ENCODE results near the gene ABCC1.

The ABCC1 gene

DNA sequence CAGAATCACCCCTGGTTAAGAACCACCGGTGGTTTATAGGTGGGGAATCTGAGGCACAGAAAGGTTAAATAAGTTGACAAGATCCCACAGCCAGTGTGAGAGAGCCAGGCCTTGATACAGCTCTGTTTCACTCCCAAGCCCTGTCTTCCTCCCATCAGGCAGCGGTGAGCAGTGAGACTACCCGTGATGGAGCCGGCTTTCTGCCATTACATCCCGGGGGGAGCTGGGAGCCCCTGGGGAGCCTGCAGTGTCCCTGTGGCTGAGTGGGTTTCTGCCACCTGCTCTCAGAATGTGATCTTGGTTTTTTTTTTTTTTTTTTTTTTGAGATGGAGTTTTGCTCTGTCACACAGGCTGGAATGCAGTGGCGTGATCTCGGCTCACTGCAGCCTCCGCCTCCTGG, 66.4 kb downstream of the ABCC1 start:
- H3K9ac ChIP-seq (ENCODE audit: low read depth, low read length) = no peak overlapping the region

DNA sequence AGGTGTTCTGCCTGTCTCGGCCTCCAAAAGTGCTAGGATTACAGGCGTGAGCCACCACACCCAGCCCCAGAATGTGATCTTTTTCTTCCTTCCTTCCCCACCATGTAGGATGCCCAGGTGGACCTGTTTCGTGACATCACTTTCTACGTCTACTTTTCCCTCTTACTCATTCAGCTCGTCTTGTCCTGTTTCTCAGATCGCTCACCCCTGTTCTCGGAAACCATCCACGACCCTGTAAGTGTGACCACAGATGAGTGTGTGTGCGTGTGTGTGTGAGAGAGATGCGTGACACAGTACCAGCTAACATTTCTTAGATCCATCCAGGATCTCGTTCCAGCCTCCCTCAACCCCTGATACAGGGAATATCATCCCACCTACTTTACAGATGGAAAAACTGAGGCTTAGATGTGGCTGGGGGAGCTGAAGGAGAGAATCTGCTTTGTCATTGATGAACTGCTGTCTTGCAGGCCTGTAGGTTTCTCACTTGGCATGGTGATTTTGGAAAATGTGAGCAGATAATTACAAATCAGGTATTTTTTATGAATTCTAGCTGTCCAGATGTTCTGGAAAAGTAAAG, 67.1 kb downstream of the ABCC1 start:
- no peaks in the 10 kb centered on the region for H3K4me1 ChIP-seq (ENCODE audit: insufficient read depth, low read length)
- TF ChIP-seq, protein P1, sequence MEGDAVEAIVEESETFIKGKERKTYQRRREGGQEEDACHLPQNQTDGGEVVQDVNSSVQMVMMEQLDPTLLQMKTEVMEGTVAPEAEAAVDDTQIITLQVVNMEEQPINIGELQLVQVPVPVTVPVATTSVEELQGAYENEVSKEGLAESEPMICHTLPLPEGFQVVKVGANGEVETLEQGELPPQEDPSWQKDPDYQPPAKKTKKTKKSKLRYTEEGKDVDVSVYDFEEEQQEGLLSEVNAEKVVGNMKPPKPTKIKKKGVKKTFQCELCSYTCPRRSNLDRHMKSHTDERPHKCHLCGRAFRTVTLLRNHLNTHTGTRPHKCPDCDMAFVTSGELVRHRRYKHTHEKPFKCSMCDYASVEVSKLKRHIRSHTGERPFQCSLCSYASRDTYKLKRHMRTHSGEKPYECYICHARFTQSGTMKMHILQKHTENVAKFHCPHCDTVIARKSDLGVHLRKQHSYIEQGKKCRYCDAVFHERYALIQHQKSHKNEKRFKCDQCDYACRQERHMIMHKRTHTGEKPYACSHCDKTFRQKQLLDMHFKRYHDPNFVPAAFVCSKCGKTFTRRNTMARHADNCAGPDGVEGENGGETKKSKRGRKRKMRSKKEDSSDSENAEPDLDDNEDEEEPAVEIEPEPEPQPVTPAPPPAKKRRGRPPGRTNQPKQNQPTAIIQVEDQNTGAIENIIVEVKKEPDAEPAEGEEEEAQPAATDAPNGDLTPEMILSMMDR (IDR thresholded peaks at IDR 0.05; ENCODE audit: borderline replicate concordance, extremely low read depth, low read length, poor library complexity, severe bottlenecking) = no peak
- TF ChIP-seq EZH2 (IDR thresholded peaks at IDR 0.05; ENCODE audit: borderline replicate concordance, low read depth, low read length, severe bottlenecking) = no peak
- H3K9me3 ChIP-seq (ENCODE audit: insufficient read depth, low read length, severe bottlenecking) = no peaks in the 10 kb centered on the region
- H3K9ac ChIP-seq (ENCODE audit: low read depth, low read length) = no peak overlapping the region
- ATAC-seq (ENCODE audit: insufficient read depth, low read depth) (no peak), DNase-seq (no peak)
- H4K20me1 ChIP-seq (ENCODE audit: insufficient read depth, low read length) = 0 out of 2 replicates have a peak, but pooled peaks cover 3% of the 10 kb centered on the region
- H3K79me2 ChIP-seq (ENCODE audit: insufficient read depth, low read length) = no peaks in the 10 kb centered on the region
- no peak overlapping the region for H2AFZ ChIP-seq (ENCODE audit: low read depth, low read length)
- H3K36me3 ChIP-seq (ENCODE audit: insufficient read depth, low read length) = peaks cover 78% of the 10 kb centered on the region
- H3K27me3 ChIP-seq (ENCODE audit: insufficient read depth, low read length, poor library complexity) = no peaks in the 10 kb centered on the region
- H3K4me2 ChIP-seq (ENCODE audit: insufficient read depth, low read length) = no peak overlapping the region
- no peak overlapping the region for H3K4me3 ChIP-seq (ENCODE audit: low read depth in 1 of 2, low read length in 2 of 2)
- H3K27ac ChIP-seq (ENCODE audit: low read length) = no peak overlapping the region

More for the DNA sequence above, 66.4 kb downstream of the ABCC1 start:
- no peak for DNase-seq
- Histone ChIP-seq H3K27ac (ENCODE audit: low read length) (no peak overlapping the region), H3K79me2 (ENCODE audit: insufficient read depth, low read length) (no peaks in the 10 kb centered on the region), H3K4me1 (ENCODE audit: insufficient read depth, low read length) (no peaks in the 10 kb centered on the region), H2AFZ (ENCODE audit: low read depth, low read length) (no peak overlapping the region), H3K9me3 (ENCODE audit: insufficient read depth, low read length, severe bottlenecking) (no peaks in the 10 kb centered on the region), H3K4me2 (ENCODE audit: insufficient read depth, low read length) (no peak overlapping the region), H3K4me3 (ENCODE audit: low read depth in 1 of 2, low read length in 2 of 2) (no peak overlapping the region), H3K36me3 (ENCODE audit: insufficient read depth, low read length) (peaks cover 77% of the 10 kb centered on the region), H4K20me1 (ENCODE audit: insufficient read depth, low read length) (0 out of 2 replicates have a peak, but pooled peaks cover 3% of the 10 kb centered on the region), H3K27me3 (ENCODE audit: insufficient read depth, low read length, poor library complexity) (no peaks in the 10 kb centered on the region)
- TF ChIP-seq, protein P1 (IDR thresholded peaks at IDR 0.05; ENCODE audit: borderline replicate concordance, extremely low read depth, low read length, poor library complexity, severe bottlenecking) = no peak
- no peak for TF ChIP-seq EZH2 (IDR thresholded peaks at IDR 0.05; ENCODE audit: borderline replicate concordance, low read depth, low read length, severe bottlenecking)
- no peak for ATAC-seq (ENCODE audit: insufficient read depth, low read depth)

DNA sequence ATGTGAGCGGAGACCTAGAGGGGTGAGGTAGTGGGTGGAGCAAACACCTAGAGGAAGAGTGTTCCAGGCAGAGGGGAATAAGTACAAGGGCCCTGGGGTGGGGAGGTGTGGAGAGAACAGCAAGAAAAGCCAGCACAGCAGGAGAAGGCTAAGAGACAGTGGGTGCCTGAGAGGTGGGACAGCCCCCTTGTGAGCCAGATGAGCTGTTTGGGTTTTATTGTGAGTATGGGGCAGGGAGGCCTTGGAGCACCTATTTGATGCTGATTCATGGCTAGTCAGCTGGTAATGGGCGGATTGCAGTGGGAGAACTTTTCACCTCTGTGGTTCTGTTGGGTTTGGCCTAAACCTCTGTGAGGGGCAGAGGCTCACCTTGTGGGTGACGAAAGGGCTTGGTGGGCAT, 68.4 kb downstream of the ABCC1 start:
- Histone ChIP-seq H3K9me3 (ENCODE audit: insufficient read depth, low read length, severe bottlenecking) (no peaks in the 10 kb centered on the region), H3K9ac (ENCODE audit: low read depth, low read length) (no peak overlapping the region), H3K27me3 (ENCODE audit: insufficient read depth, low read length, poor library complexity) (no peaks in the 10 kb centered on the region), H4K20me1 (ENCODE audit: insufficient read depth, low read length) (0 out of 2 replicates have a peak, but pooled peaks cover 3% of the 10 kb centered on the region), H3K4me2 (ENCODE audit: insufficient read depth, low read length) (no peak overlapping the region), H3K27ac (ENCODE audit: low read length) (no peak overlapping the region), H3K79me2 (ENCODE audit: insufficient read depth, low read length) (no peaks in the 10 kb centered on the region), H3K36me3 (ENCODE audit: insufficient read depth, low read length) (peaks cover 77% of the 10 kb centered on the region), H2AFZ (ENCODE audit: low read depth, low read length) (no peak overlapping the region), H3K4me3 (ENCODE audit: low read depth in 1 of 2, low read length in 2 of 2) (no peak overlapping the region), H3K4me1 (ENCODE audit: insufficient read depth, low read length) (no peaks in the 10 kb centered on the region)
- DNase-seq (no peak), ATAC-seq (ENCODE audit: insufficient read depth, low read depth) (no peak)
- no peak for TF ChIP-seq EZH2 (IDR thresholded peaks at IDR 0.05; ENCODE audit: borderline replicate concordance, low read depth, low read length, severe bottlenecking)
- TF ChIP-seq, protein P1 (IDR thresholded peaks at IDR 0.05; ENCODE audit: borderline replicate concordance, extremely low read depth, low read length, poor library complexity, severe bottlenecking) = no peak

All from DND-41 (cell line).